Measurements from ENCODE around the gene BDH1.

DNA sequence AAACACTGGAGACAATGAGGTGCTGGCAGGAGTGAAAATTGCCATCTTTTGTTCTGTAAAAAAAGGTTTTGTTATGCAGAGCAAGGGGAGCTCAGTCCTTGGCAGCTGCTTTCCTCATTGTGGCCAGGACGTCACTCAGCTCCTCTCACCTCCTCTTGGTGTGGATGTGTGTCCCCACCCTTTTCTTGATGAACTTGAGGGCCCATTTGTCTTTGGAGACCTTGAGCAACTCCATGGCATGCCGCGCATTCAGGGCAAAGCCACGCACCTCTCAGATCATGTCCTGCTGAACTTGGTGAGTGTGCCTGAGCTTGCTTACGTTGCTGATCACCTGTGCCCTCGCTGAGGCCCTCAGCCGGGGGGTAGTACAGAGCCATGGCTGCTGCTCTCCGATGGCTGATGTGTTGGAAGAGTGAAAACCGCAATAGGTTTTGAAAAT, 24.5 kb upstream of the BDH1 start:
- TF ChIP-seq CTCF (IDR thresholded peaks at IDR 0.05; ENCODE audit: borderline replicate concordance, extremely low read depth, low read length, poor library complexity, severe bottlenecking) (no peak), EZH2 (IDR thresholded peaks at IDR 0.05; ENCODE audit: borderline replicate concordance, low read depth, low read length, severe bottlenecking) (no peak)

All from DND-41 (cell line).